WTC11 (cell line): ENCODE data around the gene HDLBP.

Experiments used
- JUN ChIP-seq: sonication (generic); formaldehyde crosslinking; IDR thresholded peaks from 2 replicates; pipeline ENCODE4 v1.8.0; 2023; ENCODE audit warnings: mild to moderate bottlenecking, missing genetic modification reagents
- KAT7 ChIP-seq: sonication (generic); formaldehyde crosslinking; IDR thresholded peaks from 2 replicates; pipeline ENCODE4 v1.8.1; 2023; ENCODE audit warnings: missing genetic modification reagents, mild to moderate bottlenecking, borderline replicate concordance
- TCF7 ChIP-seq: sonication (generic); formaldehyde crosslinking; IDR thresholded peaks from 2 replicates; pipeline ENCODE4 v1.8.0; 2022; ENCODE audit warnings: mild to moderate bottlenecking, low read depth, missing genetic modification reagents, moderate library complexity
- TEAD4 ChIP-seq: sonication (generic); formaldehyde crosslinking; IDR thresholded peaks from 2 replicates; pipeline ENCODE4 v1.8.0; 2022; ENCODE audit warnings: mild to moderate bottlenecking, missing genetic modification reagents
- TF ChIP-seq, protein P1 (sequence below): fragments of 200-600 bp; IDR thresholded peaks from 2 replicates; pipeline ENCODE4 v1.8.0; 2022; ENCODE audit warnings: antibody characterized with exemption
- TF ChIP-seq, protein P2 (sequence below): sonication (generic); formaldehyde crosslinking; conservative IDR thresholded peaks from 2 replicates; pipeline ENCODE4 v1.8.1; 2022; ENCODE audit warnings: mild to moderate bottlenecking, missing genetic modification reagents
- TF ChIP-seq, protein P3 (sequence below): sonication (generic); formaldehyde crosslinking; IDR thresholded peaks from 2 replicates; pipeline ENCODE4 v1.8.0; 2022; ENCODE audit warnings: mild to moderate bottlenecking, missing genetic modification reagents
- TF ChIP-seq, protein P4 (sequence below): sonication (generic); formaldehyde crosslinking; IDR thresholded peaks from 2 replicates; pipeline ENCODE4 v1.8.1; 2022; ENCODE audit warnings: low read depth, missing genetic modification reagents, borderline replicate concordance
- TF ChIP-seq, protein P5 (sequence below): sonication (generic); formaldehyde crosslinking; IDR thresholded peaks from 2 replicates; pipeline ENCODE4 v1.8.1; 2023; ENCODE audit warnings: mild to moderate bottlenecking, missing genetic modification reagents

DNA sequence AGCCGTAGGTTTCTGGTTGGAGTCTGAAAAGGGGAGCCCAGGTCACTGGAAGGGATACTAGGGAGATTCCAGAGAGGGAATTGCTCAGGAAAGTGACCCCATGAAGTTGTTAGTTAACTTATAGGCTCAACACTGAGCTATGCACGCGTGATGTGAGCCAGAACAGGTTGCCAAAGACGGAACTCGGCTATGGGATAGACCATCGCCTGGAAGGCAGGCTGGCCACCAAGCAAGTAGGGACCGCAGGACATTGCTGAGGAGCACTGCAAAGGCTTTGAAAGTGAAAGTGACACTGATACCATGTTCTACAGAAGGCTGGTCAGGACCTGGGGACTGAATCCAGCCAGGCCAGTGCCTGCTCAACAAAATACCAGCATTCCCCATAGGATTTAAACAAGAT, 48.0 kb upstream of the HDLBP start:
- TF ChIP-seq JUN (CRISPR knock-in tag) (no peak), TCF7 (no peak), KAT7 (CRISPR knock-in tag) (no peak), TEAD4 (CRISPR knock-in tag) (no peak)
- TF ChIP-seq, protein P1, sequence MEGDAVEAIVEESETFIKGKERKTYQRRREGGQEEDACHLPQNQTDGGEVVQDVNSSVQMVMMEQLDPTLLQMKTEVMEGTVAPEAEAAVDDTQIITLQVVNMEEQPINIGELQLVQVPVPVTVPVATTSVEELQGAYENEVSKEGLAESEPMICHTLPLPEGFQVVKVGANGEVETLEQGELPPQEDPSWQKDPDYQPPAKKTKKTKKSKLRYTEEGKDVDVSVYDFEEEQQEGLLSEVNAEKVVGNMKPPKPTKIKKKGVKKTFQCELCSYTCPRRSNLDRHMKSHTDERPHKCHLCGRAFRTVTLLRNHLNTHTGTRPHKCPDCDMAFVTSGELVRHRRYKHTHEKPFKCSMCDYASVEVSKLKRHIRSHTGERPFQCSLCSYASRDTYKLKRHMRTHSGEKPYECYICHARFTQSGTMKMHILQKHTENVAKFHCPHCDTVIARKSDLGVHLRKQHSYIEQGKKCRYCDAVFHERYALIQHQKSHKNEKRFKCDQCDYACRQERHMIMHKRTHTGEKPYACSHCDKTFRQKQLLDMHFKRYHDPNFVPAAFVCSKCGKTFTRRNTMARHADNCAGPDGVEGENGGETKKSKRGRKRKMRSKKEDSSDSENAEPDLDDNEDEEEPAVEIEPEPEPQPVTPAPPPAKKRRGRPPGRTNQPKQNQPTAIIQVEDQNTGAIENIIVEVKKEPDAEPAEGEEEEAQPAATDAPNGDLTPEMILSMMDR, result no peak
- TF ChIP-seq, protein P2, sequence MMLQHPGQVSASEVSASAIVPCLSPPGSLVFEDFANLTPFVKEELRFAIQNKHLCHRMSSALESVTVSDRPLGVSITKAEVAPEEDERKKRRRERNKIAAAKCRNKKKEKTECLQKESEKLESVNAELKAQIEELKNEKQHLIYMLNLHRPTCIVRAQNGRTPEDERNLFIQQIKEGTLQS (CRISPR knock-in tag), result no peak
- TF ChIP-seq, protein P3, sequence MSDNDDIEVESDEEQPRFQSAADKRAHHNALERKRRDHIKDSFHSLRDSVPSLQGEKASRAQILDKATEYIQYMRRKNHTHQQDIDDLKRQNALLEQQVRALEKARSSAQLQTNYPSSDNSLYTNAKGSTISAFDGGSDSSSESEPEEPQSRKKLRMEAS (CRISPR knock-in tag), result no peak
- TF ChIP-seq, protein P4, sequence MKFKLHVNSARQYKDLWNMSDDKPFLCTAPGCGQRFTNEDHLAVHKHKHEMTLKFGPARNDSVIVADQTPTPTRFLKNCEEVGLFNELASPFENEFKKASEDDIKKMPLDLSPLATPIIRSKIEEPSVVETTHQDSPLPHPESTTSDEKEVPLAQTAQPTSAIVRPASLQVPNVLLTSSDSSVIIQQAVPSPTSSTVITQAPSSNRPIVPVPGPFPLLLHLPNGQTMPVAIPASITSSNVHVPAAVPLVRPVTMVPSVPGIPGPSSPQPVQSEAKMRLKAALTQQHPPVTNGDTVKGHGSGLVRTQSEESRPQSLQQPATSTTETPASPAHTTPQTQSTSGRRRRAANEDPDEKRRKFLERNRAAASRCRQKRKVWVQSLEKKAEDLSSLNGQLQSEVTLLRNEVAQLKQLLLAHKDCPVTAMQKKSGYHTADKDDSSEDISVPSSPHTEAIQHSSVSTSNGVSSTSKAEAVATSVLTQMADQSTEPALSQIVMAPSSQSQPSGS (CRISPR knock-in tag), result no peak
- TF ChIP-seq, protein P5, sequence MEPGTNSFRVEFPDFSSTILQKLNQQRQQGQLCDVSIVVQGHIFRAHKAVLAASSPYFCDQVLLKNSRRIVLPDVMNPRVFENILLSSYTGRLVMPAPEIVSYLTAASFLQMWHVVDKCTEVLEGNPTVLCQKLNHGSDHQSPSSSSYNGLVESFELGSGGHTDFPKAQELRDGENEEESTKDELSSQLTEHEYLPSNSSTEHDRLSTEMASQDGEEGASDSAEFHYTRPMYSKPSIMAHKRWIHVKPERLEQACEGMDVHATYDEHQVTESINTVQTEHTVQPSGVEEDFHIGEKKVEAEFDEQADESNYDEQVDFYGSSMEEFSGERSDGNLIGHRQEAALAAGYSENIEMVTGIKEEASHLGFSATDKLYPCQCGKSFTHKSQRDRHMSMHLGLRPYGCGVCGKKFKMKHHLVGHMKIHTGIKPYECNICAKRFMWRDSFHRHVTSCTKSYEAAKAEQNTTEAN (CRISPR knock-in tag), result no peak
